ENCODE results near the gene TAAR8. TPM values are rescaled to one million over a fixed set of nuclear protein-coding genes. Genes with fewer than 3 reads are reported as not detected.
"Not testable (repeated sequence)": the region's sequence is repeated elsewhere in the genome, so short reads cannot be mapped to it uniquely, and the experiment has no call there.

TAAR8 gene
- total and polyA plus RNA-seq, 4 donors, result not detected

DNA sequence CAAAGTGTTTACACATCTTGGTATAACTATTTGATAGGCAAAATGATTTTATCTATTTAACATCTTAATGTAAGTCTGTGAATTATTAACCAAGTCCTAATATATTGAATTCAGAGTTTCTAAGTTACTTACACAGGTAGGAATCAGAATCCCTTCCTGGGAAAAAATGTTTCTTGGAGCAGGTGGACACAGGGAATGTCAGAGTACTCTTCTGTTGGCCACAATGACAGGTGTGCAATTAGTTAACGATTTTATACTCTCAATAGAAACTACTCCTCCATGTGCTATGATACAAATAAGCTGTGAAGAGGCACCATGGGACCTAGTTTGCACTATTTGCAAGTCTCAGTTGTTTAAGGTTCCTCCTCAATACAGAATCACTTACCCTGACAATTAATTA, 37.9 kb downstream of the TAAR8 start:
- intact Hi-C loops (cut with DNase I), result no loop called here
- no peak overlapping the region for H3K27ac ChIP-seq (ENCODE audit: low read depth in 1 of 2, low read length in 2 of 2)
- DNase-seq (no peak), ATAC-seq (ENCODE audit: low FRiP score) (no peak)
- H3K4me1 ChIP-seq (ENCODE audit: control insufficient read depth in 1 of 2, insufficient read depth in 2 of 2, low read length in 2 of 2), result no peaks in the 10 kb centered on the region
- no peaks in the 10 kb centered on the region for H3K9me3 ChIP-seq (ENCODE audit: control insufficient read depth, low read length)
- 74 to 87% methylated on average over 1 of the region's 1 CpG for WGBS, 2 donors
- H3K27me3 ChIP-seq (ENCODE audit: control insufficient read depth in 1 of 2, insufficient read depth in 2 of 2, low read length in 1 of 2), result peaks cover 0 to 1% of the 10 kb centered on the region in 2 donors
- H3K4me3 ChIP-seq (ENCODE audit: low read length in 2 of 2), result no peak overlapping the region
- H3K36me3 ChIP-seq (ENCODE audit: control insufficient read depth in 1 of 2, insufficient read depth in 2 of 2, low read length in 1 of 2), result no peaks in the 10 kb centered on the region

DNA sequence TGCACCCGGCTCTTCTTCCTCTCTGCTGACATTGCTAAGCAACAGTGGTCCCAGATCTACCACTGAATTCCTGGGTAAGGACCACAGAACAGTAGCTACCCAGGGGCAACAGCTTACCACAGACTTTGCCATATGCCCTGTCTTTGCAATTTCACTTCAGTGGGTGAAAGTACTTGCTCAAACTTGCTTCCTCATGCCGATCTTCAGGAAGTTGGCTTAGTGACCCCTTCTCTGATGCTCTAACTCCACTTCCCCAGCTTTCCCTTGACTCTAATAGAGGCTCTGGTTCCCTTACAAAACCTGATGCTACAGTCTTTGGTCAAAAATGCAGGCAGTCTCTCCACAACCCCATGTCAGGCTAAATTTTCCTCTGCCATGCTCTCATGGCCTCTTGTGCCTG, 40.4 kb downstream of the TAAR8 start:
- Histone ChIP-seq H3K36me3 (ENCODE audit: control insufficient read depth in 1 of 2, insufficient read depth in 2 of 2, low read length in 1 of 2) (no peaks in the 10 kb centered on the region), H3K27me3 (ENCODE audit: control insufficient read depth in 1 of 2, insufficient read depth in 2 of 2, low read length in 1 of 2) (peaks cover 0 to 1% of the 10 kb centered on the region in 2 donors), H3K4me1 (ENCODE audit: control insufficient read depth in 1 of 2, insufficient read depth in 2 of 2, low read length in 2 of 2) (no peaks in the 10 kb centered on the region), H3K27ac (ENCODE audit: low read depth in 1 of 2, low read length in 2 of 2) (no peak overlapping the region), H3K9me3 (ENCODE audit: control insufficient read depth, low read length) (no peaks in the 10 kb centered on the region), H3K4me3 (ENCODE audit: low read length in 2 of 2) (no peak overlapping the region)
- intact Hi-C loops (cut with DNase I), result no loop called here
- DNase-seq (no peak), ATAC-seq (ENCODE audit: low FRiP score) (no peak)
- 74 to 75% methylated on average over 2 of the region's 2 CpGs for WGBS, 2 donors

DNA sequence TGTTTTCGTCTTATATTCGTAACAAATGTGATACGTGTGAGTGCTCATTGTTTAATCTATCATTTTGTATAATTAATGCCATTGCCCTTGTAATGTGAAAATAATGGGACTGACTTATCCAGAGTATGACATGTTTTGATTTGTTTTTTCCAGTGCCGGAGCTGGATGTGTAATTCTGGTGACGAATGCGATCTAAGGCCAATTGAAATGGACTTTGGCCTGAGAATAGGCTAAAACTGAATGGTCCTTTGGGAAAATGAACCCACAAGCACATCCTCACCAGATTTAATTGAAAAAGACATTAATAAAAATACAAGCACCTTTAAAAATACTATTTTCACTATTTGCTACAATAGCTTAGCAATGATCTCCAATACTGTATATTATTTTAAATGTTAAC, 43.7 kb downstream of the TAAR8 start:
- Histone ChIP-seq H3K4me1 (ENCODE audit: control insufficient read depth in 1 of 2, insufficient read depth in 2 of 2, low read length in 2 of 2) (no peaks in the 10 kb centered on the region), H3K27ac (ENCODE audit: low read depth in 1 of 2, low read length in 2 of 2) (no peak overlapping the region), H3K27me3 (ENCODE audit: control insufficient read depth in 1 of 2, insufficient read depth in 2 of 2, low read length in 1 of 2) (peaks cover 0 to 1% of the 10 kb centered on the region in 2 donors), H3K9me3 (ENCODE audit: control insufficient read depth, low read length) (peaks cover 1% of the 10 kb centered on the region), H3K4me3 (ENCODE audit: low read length in 2 of 2) (no peak overlapping the region), H3K36me3 (ENCODE audit: control insufficient read depth in 1 of 2, insufficient read depth in 2 of 2, low read length in 1 of 2) (no peaks in the 10 kb centered on the region)
- 43 to 55% methylated on average over 6 of the region's 6 CpGs for WGBS, 2 donors
- no peak for ATAC-seq (ENCODE audit: low FRiP score)
- intact Hi-C loops (cut with DNase I), result no loop called here
- no peak for DNase-seq

DNA sequence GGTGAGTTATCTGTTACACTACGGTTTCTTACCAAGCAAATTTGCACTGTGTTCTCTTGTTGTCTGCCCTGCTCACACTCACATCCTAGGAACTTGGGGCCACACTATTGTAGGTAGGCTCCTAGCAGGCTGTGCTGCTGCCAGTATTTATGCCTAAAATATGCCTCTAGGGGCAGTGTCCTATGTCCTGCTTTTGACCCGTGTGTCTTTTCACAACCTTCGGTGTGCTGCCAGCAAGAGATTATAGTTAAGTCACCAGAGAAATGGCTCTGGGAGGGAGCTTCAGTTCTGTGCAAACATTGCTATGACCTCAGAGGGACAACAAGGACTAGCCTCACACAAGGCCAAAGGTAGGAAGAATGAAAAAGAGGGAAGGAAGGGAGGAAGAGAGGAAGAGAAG, 46.0 kb downstream of the TAAR8 start:
- intact Hi-C loops (cut with DNase I), result no loop called here
- ATAC-seq (ENCODE audit: low FRiP score) (no peak), DNase-seq (no peak)
- Histone ChIP-seq H3K27ac (ENCODE audit: low read depth in 1 of 2, low read length in 2 of 2) (no peak overlapping the region), H3K36me3 (ENCODE audit: control insufficient read depth in 1 of 2, insufficient read depth in 2 of 2, low read length in 1 of 2) (no peaks in the 10 kb centered on the region), H3K9me3 (ENCODE audit: control insufficient read depth, low read length) (peaks cover 1% of the 10 kb centered on the region), H3K27me3 (ENCODE audit: control insufficient read depth in 1 of 2, insufficient read depth in 2 of 2, low read length in 1 of 2) (peaks cover 0 to 1% of the 10 kb centered on the region in 2 donors), H3K4me3 (ENCODE audit: low read length in 2 of 2) (no peak overlapping the region), H3K4me1 (ENCODE audit: control insufficient read depth in 1 of 2, insufficient read depth in 2 of 2, low read length in 2 of 2) (no peaks in the 10 kb centered on the region)
- 38 to 39% methylated on average over 3 of the region's 3 CpGs for WGBS, 2 donors

DNA sequence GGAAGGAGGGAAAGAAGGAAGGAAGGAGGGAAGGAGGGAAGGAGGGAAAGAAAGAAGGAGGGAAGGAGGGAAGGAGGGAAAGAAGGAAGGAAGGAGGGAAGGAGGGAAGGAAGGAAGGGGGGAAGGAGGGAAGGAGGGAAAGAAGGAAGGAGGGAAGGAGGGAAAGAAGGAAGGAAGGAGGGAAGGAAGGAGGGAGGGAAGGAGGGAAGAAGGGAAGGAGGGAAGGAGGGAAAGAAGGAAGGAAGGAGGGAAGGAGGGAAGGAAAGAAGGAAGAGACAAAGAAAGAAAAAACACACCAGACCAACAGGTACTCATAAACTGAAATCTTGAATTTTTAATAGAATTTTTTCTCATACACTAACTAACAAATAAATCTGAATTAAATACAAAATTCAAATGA, 48.4 kb downstream of the TAAR8 start:
- H3K9me3 ChIP-seq (ENCODE audit: control insufficient read depth, low read length); H3K36me3 ChIP-seq (ENCODE audit: control insufficient read depth in 1 of 2, insufficient read depth in 2 of 2, low read length in 1 of 2); H3K27me3 ChIP-seq (ENCODE audit: control insufficient read depth in 1 of 2, insufficient read depth in 2 of 2, low read length in 1 of 2); H3K4me3 ChIP-seq (ENCODE audit: low read length in 2 of 2); H3K4me1 ChIP-seq (ENCODE audit: control insufficient read depth in 1 of 2, insufficient read depth in 2 of 2, low read length in 2 of 2); DNase-seq; ATAC-seq (ENCODE audit: low FRiP score); intact Hi-C loops (cut with DNase I); H3K27ac ChIP-seq (ENCODE audit: low read depth in 1 of 2, low read length in 2 of 2): not testable (repeated sequence)

Other genes starting within 250 kb of the TAAR8 start
- gene MOXD1, start 151.2 kb upstream of the TAAR8 start, total RNA-seq, result 1 to 10 TPM; 1.0 to 1.2 TPM
- gene MOXD1, start 151.2 kb upstream of the TAAR8 start, polyA plus RNA-seq, result under 1 TPM in 1 of 2 donors, not detected in 1; 0.25 TPM
- 10 to 100 TPM; 51.5 to 80.7 TPM for gene STX7, start 39.6 kb upstream of the TAAR8 start, total RNA-seq
- gene STX7, start 39.6 kb upstream of the TAAR8 start, polyA plus RNA-seq, result 10 to 100 TPM; 24.1 to 36.1 TPM
- not detected for gene TAAR9, start 14.4 kb upstream of the TAAR8 start, total RNA-seq
- not detected for gene TAAR9, start 14.4 kb upstream of the TAAR8 start, polyA plus RNA-seq
- not detected for gene TAAR6, start 17.6 kb downstream of the TAAR8 start, total RNA-seq
- not detected for gene TAAR6, start 17.6 kb downstream of the TAAR8 start, polyA plus RNA-seq
- gene TAAR5, start 37.1 kb downstream of the TAAR8 start, total RNA-seq, result not detected
- gene TAAR5, start 37.1 kb downstream of the TAAR8 start, polyA plus RNA-seq, result not detected
- not detected for gene TAAR2, start 71.6 kb downstream of the TAAR8 start, total RNA-seq
- gene TAAR2, start 71.6 kb downstream of the TAAR8 start, polyA plus RNA-seq, result not detected
- not detected for gene TAAR1, start 106.5 kb downstream of the TAAR8 start, total RNA-seq
- gene TAAR1, start 106.5 kb downstream of the TAAR8 start, polyA plus RNA-seq, result not detected
- gene VNN1, start 161.4 kb downstream of the TAAR8 start, total RNA-seq, result 1 to 10 TPM; 1.8 to 4.5 TPM
- gene VNN1, start 161.4 kb downstream of the TAAR8 start, polyA plus RNA-seq, result 10 to 100 TPM in 1 of 2 donors, under 1 TPM in 1; 0.69 to 21.8 TPM
- 10 to 100 TPM in 1 of 2 donors, 1 to 10 TPM in 1; 4.7 to 15.6 TPM for gene VNN2, start 205.2 kb downstream of the TAAR8 start, total RNA-seq
- gene VNN2, start 205.2 kb downstream of the TAAR8 start, polyA plus RNA-seq, result 1 to 10 TPM in 1 of 2 donors, under 1 TPM in 1; 0.43 to 8.0 TPM
- gene SLC18B1, start 246.0 kb downstream of the TAAR8 start, total RNA-seq, result 1 to 10 TPM; 4.5 to 9.2 TPM
- 1 to 10 TPM; 4.0 to 6.9 TPM for gene SLC18B1, start 246.0 kb downstream of the TAAR8 start, polyA plus RNA-seq